Liver (tissue), 9 donors: ENCODE results near the gene COBL. TPM values are rescaled to one million over a fixed set of nuclear protein-coding genes. Genes with fewer than 3 reads are reported as not detected.

Experiments used
- DNase-seq: peaks from one replicate; pipeline ENCODE4 v3.0.0-alpha.2; 2017; ENCODE audit warnings: low spot score
- H3K27ac ChIP-seq, 2 donors: one replicate each; pipeline ENCODE4 v1.7.0; 2013; ENCODE audit warnings: inconsistent platforms in 2 of 2, low read length in 2 of 2, control low read depth in 1 of 2, low read depth in 1 of 2, mild to moderate bottlenecking in 1 of 2
- H3K27me3 ChIP-seq, 4 donors: one replicate each; pipeline versions ENCODE4 v1.6.1 to v1.7.0; 2013; ENCODE audit warnings: low read length in 3 of 4, inconsistent platforms in 1 of 4, mild to moderate bottlenecking in 1 of 4, moderate library complexity in 1 of 4; ENCODE audit not compliant: control insufficient read depth in 4 of 4, insufficient read depth in 4 of 4
- H3K36me3 ChIP-seq, 4 donors: one replicate each; pipeline versions ENCODE4 v1.6.1 to v1.7.0; 2013; ENCODE audit warnings: low read length in 3 of 4, mild to moderate bottlenecking in 3 of 4, low read depth in 1 of 4, moderate library complexity in 1 of 4; ENCODE audit not compliant: control insufficient read depth in 4 of 4, insufficient read depth in 3 of 4
- H3K4me1 ChIP-seq, 4 donors: one replicate each; pipeline versions ENCODE4 v1.6.1 to v1.7.0; 2013; ENCODE audit warnings: low read length in 3 of 4, mild to moderate bottlenecking in 3 of 4, moderate library complexity in 1 of 4; ENCODE audit not compliant: control insufficient read depth in 4 of 4, insufficient read depth in 4 of 4
- H3K4me3 ChIP-seq, 3 donors: one replicate each; pipeline versions ENCODE4 v1.6.1 to v1.7.0; 2013; ENCODE audit warnings: low read length in 3 of 3, control low read depth in 1 of 3, low read depth in 1 of 3, mild to moderate bottlenecking in 1 of 3
- H3K9ac ChIP-seq, 2 donors: one replicate each; pipeline ENCODE4 v1.7.0; 2013; ENCODE audit warnings: low read length in 2 of 2, mild to moderate bottlenecking in 2 of 2, moderate library complexity in 2 of 2, control low read depth in 1 of 2, low read depth in 1 of 2
- H3K9me3 ChIP-seq, 4 donors: one replicate each; pipeline versions ENCODE4 v1.6.1 to v1.7.0; 2013; ENCODE audit warnings: low read length in 3 of 4; ENCODE audit not compliant: control insufficient read depth in 4 of 4
- ATF3 ChIP-seq: IDR thresholded peaks from 2 replicates; pipeline ENCODE4 v1.6.1; 2016; ENCODE audit warnings: antibody characterized with exemption
- FOXA1 ChIP-seq: IDR thresholded peaks from 2 replicates; pipeline ENCODE4 v1.6.1; 2016; ENCODE audit warnings: antibody characterized with exemption
- FOXA2 ChIP-seq: IDR thresholded peaks from 2 replicates; pipeline ENCODE4 v1.6.1; 2016; ENCODE audit warnings: antibody characterized with exemption
- GABPA ChIP-seq, 2 donors: IDR thresholded peaks in 1 of 2; conservative IDR thresholded peaks in 1 of 2; 2 replicates each; pipeline ENCODE4 v1.6.1; 2016; ENCODE audit warnings: antibody characterized with exemption in 2 of 2, mild to moderate bottlenecking in 1 of 2, moderate library complexity in 1 of 2
- HNF4G ChIP-seq: IDR thresholded peaks from 2 replicates; pipeline ENCODE4 v1.6.1; 2016; ENCODE audit warnings: antibody characterized with exemption
- JUND ChIP-seq, 2 donors: IDR thresholded peaks; 2 replicates each; pipeline ENCODE4 v1.6.1; 2016; ENCODE audit warnings: antibody characterized with exemption in 2 of 2
- RAD21 ChIP-seq, 2 donors: IDR thresholded peaks; 2 replicates each; pipeline ENCODE4 v1.6.1; 2016; ENCODE audit warnings: antibody characterized with exemption in 2 of 2, mild to moderate bottlenecking in 2 of 2
- RXRA ChIP-seq, 2 donors: IDR thresholded peaks; 2 replicates each; pipeline ENCODE4 v1.6.1; 2017 to 2018; ENCODE audit warnings: antibody characterized with exemption in 2 of 2, mild to moderate bottlenecking in 1 of 2
- SP1 ChIP-seq: IDR thresholded peaks from 2 replicates; pipeline ENCODE4 v1.6.1; 2018; ENCODE audit warnings: antibody characterized with exemption, mild to moderate bottlenecking
- TAF1 ChIP-seq: conservative IDR thresholded peaks from 2 replicates; pipeline ENCODE4 v1.6.1; 2016; ENCODE audit warnings: antibody characterized with exemption, mild to moderate bottlenecking
- YY1 ChIP-seq: IDR thresholded peaks from 2 replicates; pipeline ENCODE4 v1.6.1; 2016; ENCODE audit warnings: antibody characterized with exemption, mild to moderate bottlenecking
- ZBTB33 ChIP-seq: IDR thresholded peaks from 2 replicates; pipeline ENCODE4 v1.6.1; 2016; ENCODE audit warnings: antibody characterized with exemption
- WGBS: extraction: QIAGEN DNeasy Blood & Tissue Kit; methylation state at CpG from one replicate; pipeline ENCODE4 v1.1.7; 2013; 5-methylcytosine and 5-hydroxymethylcytosine counted together
- polyA plus RNA-seq, 2 donors: library from polyadenylated mRNA; stranded (reverse) in 1 of 2; unstranded in 1 of 2; fragments of 200-250 nt in 1 of 2; fragments of >200 nt in 1 of 2; fragmentation: Nextera tagmentation in 1 of 2; extraction: Ambion mirVana in 1 of 2; gene quantifications; one replicate each; pipeline versions ENCODE4 v1.2.1 to v1.2.3, GENCODE V29; 2013 to 2015
- total RNA-seq, 2 donors: library from RNA; depleted of rRNA; stranded (reverse); fragments of >200 nt; gene quantifications; one replicate each; pipeline ENCODE4 v1.2.3, GENCODE V29; 2014
- TF ChIP-seq, protein P1 (sequence below): IDR thresholded peaks from 2 replicates; pipeline ENCODE4 v1.6.1; 2016; ENCODE audit warnings: antibody characterized with exemption
- TF ChIP-seq, protein P2 (sequence below): fragments of 150-350 bp; IDR thresholded peaks from 2 replicates; pipeline ENCODE4 v1.5.1; 2017; ENCODE audit warnings: improper control_type of control experiment, low read depth, low read length; ENCODE audit not compliant: missing input control
- donor health status: healthy.
- donor health status: healthy.
- donor health status: healthy.
- donor health status: healthy.
- donor health status: healthy.

COBL gene
- total and polyA plus RNA-seq, 4 donors, result 5.8 to 18.7 (median 10.7) TPM

DNA sequence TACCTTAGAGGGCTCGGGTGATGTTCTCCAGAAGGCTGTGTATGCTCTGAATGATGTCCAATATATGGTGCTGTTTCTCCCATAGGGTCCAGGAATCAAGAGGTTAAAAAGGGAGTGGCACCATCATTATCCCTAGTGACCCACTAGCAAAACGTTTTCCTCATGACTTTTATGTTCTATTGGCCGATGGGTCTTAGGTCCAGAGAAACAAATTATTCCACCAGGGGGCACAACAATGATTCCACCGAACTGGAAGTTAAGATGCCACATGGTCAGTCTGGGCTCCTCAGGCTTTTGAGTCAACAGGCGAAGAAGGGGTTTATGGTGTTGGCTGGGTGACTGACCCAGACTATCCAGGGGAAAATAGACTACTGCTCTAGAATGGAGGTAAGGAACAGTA, 256.1 kb downstream of the COBL start:
- Histone ChIP-seq H3K36me3 (peaks cover 0 to 9% (median 2%) of the 10 kb centered on the region in 4 donors), H3K4me1 (no peaks in the 10 kb centered on the region), H3K9ac (no peak overlapping the region), H3K9me3 (no peaks in the 10 kb centered on the region), H3K27me3 (no peaks in the 10 kb centered on the region), H3K4me3 (no peak overlapping the region), H3K27ac (no peak overlapping the region)
- TF ChIP-seq RAD21 (IDR thresholded peaks at IDR 0.05) (peak in 1 of 2 donors; percentile 35), GABPA (IDR thresholded peaks at IDR 0.05 in 1 of 2, conservative IDR thresholded peaks at IDR 0.05 in 1 of 2) (no peak), SP1 (no peak), FOXA2 (no peak)
- WGBS, result 73% methylated on average over 5 of the region's 5 CpGs
- DNase-seq, result no peak

GRCh38 chr7:51059504-51060142, 257.0 kb downstream of the COBL start:
- 90% methylated on average over 9 of the region's 9 CpGs for WGBS
- peaks cover 0 to 5% (median 2%) of the 10 kb centered on the region in 4 donors for H3K36me3 ChIP-seq
- H3K4me1 ChIP-seq, result no peaks in the 10 kb centered on the region
- no peaks in the 10 kb centered on the region for H3K9me3 ChIP-seq
- H3K27ac ChIP-seq, result no peak overlapping the region
- H3K9ac ChIP-seq, result no peak overlapping the region
- H3K27me3 ChIP-seq, result no peaks in the 10 kb centered on the region
- no peak overlapping the region for H3K4me3 ChIP-seq
- DNase-seq, result no peak
- TF ChIP-seq RAD21 (IDR thresholded peaks at IDR 0.05) (no peak), ATF3 (no peak), FOXA2 (no peak), TAF1 (no peak), SP1 (no peak)
- TF ChIP-seq, protein P1, sequence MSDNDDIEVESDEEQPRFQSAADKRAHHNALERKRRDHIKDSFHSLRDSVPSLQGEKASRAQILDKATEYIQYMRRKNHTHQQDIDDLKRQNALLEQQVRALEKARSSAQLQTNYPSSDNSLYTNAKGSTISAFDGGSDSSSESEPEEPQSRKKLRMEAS, result no peak

GRCh38 chr7:51058764-51059163, 257.8 kb downstream of the COBL start:
- TF ChIP-seq TAF1 (no peak), ZBTB33 (no peak), YY1 (no peak), FOXA2 (no peak), JUND (IDR thresholded peaks at IDR 0.05) (no peak), RXRA (IDR thresholded peaks at IDR 0.05) (no peak), HNF4G (no peak), RAD21 (IDR thresholded peaks at IDR 0.05) (no peak), ATF3 (no peak), FOXA1 (no peak)
- TF ChIP-seq, protein P1, result no peak
- TF ChIP-seq, protein P2, sequence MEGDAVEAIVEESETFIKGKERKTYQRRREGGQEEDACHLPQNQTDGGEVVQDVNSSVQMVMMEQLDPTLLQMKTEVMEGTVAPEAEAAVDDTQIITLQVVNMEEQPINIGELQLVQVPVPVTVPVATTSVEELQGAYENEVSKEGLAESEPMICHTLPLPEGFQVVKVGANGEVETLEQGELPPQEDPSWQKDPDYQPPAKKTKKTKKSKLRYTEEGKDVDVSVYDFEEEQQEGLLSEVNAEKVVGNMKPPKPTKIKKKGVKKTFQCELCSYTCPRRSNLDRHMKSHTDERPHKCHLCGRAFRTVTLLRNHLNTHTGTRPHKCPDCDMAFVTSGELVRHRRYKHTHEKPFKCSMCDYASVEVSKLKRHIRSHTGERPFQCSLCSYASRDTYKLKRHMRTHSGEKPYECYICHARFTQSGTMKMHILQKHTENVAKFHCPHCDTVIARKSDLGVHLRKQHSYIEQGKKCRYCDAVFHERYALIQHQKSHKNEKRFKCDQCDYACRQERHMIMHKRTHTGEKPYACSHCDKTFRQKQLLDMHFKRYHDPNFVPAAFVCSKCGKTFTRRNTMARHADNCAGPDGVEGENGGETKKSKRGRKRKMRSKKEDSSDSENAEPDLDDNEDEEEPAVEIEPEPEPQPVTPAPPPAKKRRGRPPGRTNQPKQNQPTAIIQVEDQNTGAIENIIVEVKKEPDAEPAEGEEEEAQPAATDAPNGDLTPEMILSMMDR, result no peak
- 95% methylated on average over 12 of the region's 12 CpGs for WGBS
- Histone ChIP-seq H3K27me3 (no peaks in the 10 kb centered on the region), H3K36me3 (peaks cover 0 to 5% (median 3%) of the 10 kb centered on the region in 4 donors), H3K4me3 (no peak overlapping the region), H3K27ac (no peak overlapping the region), H3K9me3 (no peaks in the 10 kb centered on the region), H3K9ac (no peak overlapping the region), H3K4me1 (no peaks in the 10 kb centered on the region)
- DNase-seq, result no peak
